GM12891 (cell line): Measurements from ENCODE around the gene CWC15.
"Not testable (repeated sequence)": the region's sequence is repeated elsewhere in the genome, so short reads cannot be mapped to it uniquely, and the experiment has no call there.

Experiments
- DNase-seq: peaks from one replicate; pipeline ENCODE4 v3.0.0; 2011; ENCODE audit warnings: low spot score; ENCODE audit not compliant: insufficient read length
- FAIRE-seq: peaks from 2 replicates; lab custom pipeline; 2011; peaks lifted over from hg19 to GRCh38; lab: Jason Lieb, UNC
- PAX5 ChIP-seq: IDR thresholded peaks from 2 replicates; pipeline ENCODE4 v1.6.1; 2011; ENCODE audit warnings: low read length, moderate library complexity, mild to moderate bottlenecking; ENCODE audit not compliant: insufficient read depth, severe bottlenecking
- POLR2A ChIP-seq: IDR thresholded peaks from 2 replicates; pipeline ENCODE4 v1.6.1; 2011; ENCODE audit warnings: low read depth, low read length, control low read depth
- POLR2AphosphoS5 ChIP-seq: IDR thresholded peaks from 2 replicates; pipeline ENCODE4 v1.6.1; 2011; ENCODE audit warnings: low read depth, low read length, control low read depth
- POU2F2 ChIP-seq: IDR thresholded peaks from 2 replicates; pipeline ENCODE4 v1.6.1; 2011; ENCODE audit warnings: low read depth, mild to moderate bottlenecking, control low read depth, low read length, moderate library complexity
- SPI1 ChIP-seq: IDR thresholded peaks from 2 replicates; pipeline ENCODE4 v1.6.1; 2011; ENCODE audit warnings: low read depth, low read length, control low read depth
- TAF1 ChIP-seq: IDR thresholded peaks from 2 replicates; pipeline ENCODE4 v1.6.1; 2011; ENCODE audit warnings: low read depth, low read length, control low read depth

The CWC15 gene

GRCh38 chr11:94933223-94934130 is 39.9 kb downstream of the CWC15 start:
- FAIRE-seq (no peak), DNase-seq (no peak)
- TF ChIP-seq TAF1 (no peak), POU2F2 (no peak), POLR2AphosphoS5 (no peak)

- TF ChIP-seq POLR2AphosphoS5 (no peak), TAF1 (no peak), PAX5 (no peak), POU2F2 (no peak), SPI1 (no peak), POLR2A (no peak)
Measured at GRCh38 chr11:94932503-94932902, 40.9 kb downstream of the CWC15 start.

GRCh38 chr11:94932072-94932471 is 41.3 kb downstream of the CWC15 start:
- FAIRE-seq, DNase-seq: not testable (repeated sequence)

More at GRCh38 chr11:94932503-94932902, 40.9 kb downstream of the CWC15 start:
- FAIRE-seq (no peak), DNase-seq (no peak)

GRCh38 chr11:94928117-94928990 is 45.0 kb downstream of the CWC15 start:
- DNase-seq (no peak), FAIRE-seq (no peak)
- TF ChIP-seq POLR2AphosphoS5 (no peak), SPI1 (no peak), TAF1 (no peak), PAX5 (no peak), POLR2A (no peak), POU2F2 (no peak)

GRCh38 chr11:94926698-94927237 is 46.6 kb downstream of the CWC15 start:
- DNase-seq, result no peak
- FAIRE-seq, result no peak
- TF ChIP-seq TAF1 (no peak), POLR2A (no peak), POU2F2 (no peak), PAX5 (no peak), SPI1 (no peak), POLR2AphosphoS5 (no peak)

- DNase-seq (no peak), FAIRE-seq (no peak)
- TF ChIP-seq PAX5 (no peak), POU2F2 (no peak), POLR2AphosphoS5 (no peak), SPI1 (no peak), POLR2A (no peak), TAF1 (no peak)
Measured at GRCh38 chr11:94926271-94926625, 47.1 kb downstream of the CWC15 start.

- DNase-seq, result no peak
- TF ChIP-seq TAF1 (no peak), PAX5 (no peak), POU2F2 (no peak), SPI1 (no peak), POLR2AphosphoS5 (no peak), POLR2A (no peak)
- no peak for FAIRE-seq
Measured at GRCh38 chr11:94925422-94926270, 47.7 kb downstream of the CWC15 start.

GRCh38 chr11:94924612-94925011 is 48.7 kb downstream of the CWC15 start:
- no peak for FAIRE-seq

GRCh38 chr11:94924171-94924572 is 49.2 kb downstream of the CWC15 start:
- TF ChIP-seq POLR2A, result no peak
- no peak for TF ChIP-seq PAX5
- TF ChIP-seq TAF1, result no peak
- no peak for TF ChIP-seq POU2F2
- TF ChIP-seq POLR2AphosphoS5, result no peak
- TF ChIP-seq SPI1, result no peak
- FAIRE-seq, result peak; percentile 66

More at GRCh38 chr11:94924612-94925011, 48.7 kb downstream of the CWC15 start:
- TF ChIP-seq POLR2AphosphoS5, result no peak
- no peak for DNase-seq

More at GRCh38 chr11:94924171-94924572, 49.2 kb downstream of the CWC15 start:
- no peak for DNase-seq
